B cell (primary cell): Measurements from ENCODE around the gene SNX24. TPM values are rescaled to one million over a fixed set of nuclear protein-coding genes. Genes with fewer than 3 reads are reported as not detected.

Source experiments
- ATAC-seq: fragments of 200-7000 bp; cut with Tn5 transposase; one replicate; pipeline ENCODE4 v1.10.0; 2021; ENCODE audit warnings: low read depth, mild to moderate bottlenecking, moderate number of reproducible peaks, moderate library complexity
- CTCF ChIA-PET: fragments of 350-600 bp; sonication (Branson Sonifier 250); formaldehyde crosslinking; loops from one replicate; lab custom pipeline; 2021; ENCODE audit warnings: antibody characterized with exemption, inconsistent platforms; lab: Charles Lee
- POLR2A ChIA-PET: fragments of 350-600 bp; sonication (Branson Sonifier 250); formaldehyde crosslinking; loops from one replicate; lab custom pipeline; 2021; ENCODE audit warnings: antibody characterized with exemption; lab: Charles Lee
- DNase-seq: peaks from one replicate; pipeline ENCODE4 v3.0.0; 2013
- H2AFZ ChIP-seq: 2 replicates; pipeline ENCODE4 v1.6.1; 2012; ENCODE audit warnings: mild to moderate bottlenecking, low read depth, low read length; ENCODE audit not compliant: insufficient read depth, poor library complexity, severe bottlenecking
- H3K27ac ChIP-seq, 2 donors: 1 replicate in 1 of 2; 2 replicates in 1 of 2; pipeline ENCODE4 v1.5.1; 2012 to 2013; ENCODE audit warnings: low read length in 2 of 2, mild to moderate bottlenecking in 2 of 2, moderate library complexity in 1 of 2
- H3K27me3 ChIP-seq, 4 experiments: fragments of 200-600 bp in 1 of 4; sonication (generic) in 1 of 4; replicated peaks in 1 of 4; 1 replicate in 2 of 4; 2 replicates in 2 of 4; pipeline versions ENCODE4 v1.6.1 to v1.7.0; 2013 to 2016; ENCODE audit warnings: low read length in 3 of 4, mild to moderate bottlenecking in 2 of 4, mixed read lengths in 1 of 4, moderate library complexity in 1 of 4; ENCODE audit not compliant: insufficient read depth in 4 of 4, control insufficient read depth in 3 of 4; ENCODE audit errors: control extremely low read depth in 1 of 4
- H3K36me3 ChIP-seq, 2 experiments: replicated peaks in 1 of 2; 1 replicate in 1 of 2; 2 replicates in 1 of 2; pipeline versions ENCODE4 v1.6.1 to v1.7.1; 2013; ENCODE audit warnings: low read length in 1 of 2; ENCODE audit not compliant: insufficient read depth in 2 of 2, control insufficient read depth in 1 of 2; ENCODE audit errors: control extremely low read depth in 1 of 2, extremely low read depth in 1 of 2
- H3K4me1 ChIP-seq, 2 donors: fragments of 200-600 bp in 1 of 2; sonication (generic) in 1 of 2; 1 replicate in 1 of 2; 2 replicates in 1 of 2; pipeline versions ENCODE4 v1.5.1 to v1.6.1; 2013 to 2017; ENCODE audit warnings: low read length in 2 of 2; ENCODE audit not compliant: control insufficient read depth in 2 of 2, insufficient read depth in 2 of 2
- H3K4me2 ChIP-seq: replicated peaks from 2 replicates; pipeline ENCODE3; 2012; ENCODE audit warnings: mild to moderate bottlenecking, low read depth, low read length; ENCODE audit not compliant: poor library complexity, severe bottlenecking
- H3K4me3 ChIP-seq, 5 experiments: fragments of 200-600 bp in 1 of 5; sonication (generic) in 1 of 5; 1 replicate in 3 of 5; 2 replicates in 2 of 5; pipeline versions ENCODE4 v1.5.1 to v1.7.0; 2011 to 2016; ENCODE audit warnings: low read length in 4 of 5, mild to moderate bottlenecking in 4 of 5, low read depth in 2 of 5, control low read depth in 1 of 5, moderate library complexity in 1 of 5; ENCODE audit not compliant: insufficient read depth in 1 of 5; ENCODE audit errors: control extremely low read depth in 1 of 5, extremely low read depth in 1 of 5
- H3K79me2 ChIP-seq: fragments of 200-600 bp; sonication (generic); one replicate; pipeline ENCODE4 v1.6.0; 2016; ENCODE audit warnings: low read length; ENCODE audit not compliant: control insufficient read depth, insufficient read depth
- H3K9ac ChIP-seq: fragments of 200-600 bp; sonication (generic); 2 replicates; pipeline ENCODE4 v1.6.1; 2017; ENCODE audit warnings: mild to moderate bottlenecking, low read length, moderate library complexity
- H3K9me3 ChIP-seq, 3 donors: one replicate each; pipeline versions ENCODE4 v1.6.1 to v1.7.1; 2013; ENCODE audit warnings: low read length in 2 of 3; ENCODE audit not compliant: control insufficient read depth in 2 of 3, insufficient read depth in 1 of 3; ENCODE audit errors: control extremely low read depth in 1 of 3
- H4K20me1 ChIP-seq: 2 replicates; pipeline ENCODE4 v1.6.0; 2012; ENCODE audit warnings: mild to moderate bottlenecking, low read length; ENCODE audit not compliant: insufficient read depth, control insufficient read depth, poor library complexity, severe bottlenecking
- H3K27ac Mint-ChIP-seq: one replicate; pipeline ENCODE4 v1.8.0; 2021; ENCODE audit warnings: mixed read lengths
- H3K27me3 Mint-ChIP-seq: one replicate; pipeline ENCODE4 v1.8.0; 2021; ENCODE audit warnings: mixed read lengths
- H3K4me1 Mint-ChIP-seq: one replicate; pipeline ENCODE4 v1.8.0; 2021; ENCODE audit warnings: mixed read lengths
- H3K4me3 Mint-ChIP-seq: one replicate; pipeline ENCODE4 v1.8.0; 2021; ENCODE audit warnings: mixed read lengths
- H3K9me3 Mint-ChIP-seq: one replicate; pipeline ENCODE4 v1.8.0; 2022; ENCODE audit warnings: mixed read lengths; ENCODE audit not compliant: insufficient read depth
- EZH2 ChIP-seq: IDR thresholded peaks from 2 replicates; pipeline ENCODE4 v1.6.1; 2012; ENCODE audit warnings: borderline replicate concordance, low read depth, mild to moderate bottlenecking, moderate library complexity, low read length; ENCODE audit not compliant: insufficient read depth, poor library complexity, severe bottlenecking
- WGBS: methylation state at CpG from one replicate; pipeline ENCODE4 v1.1.5; 2013; ENCODE audit warnings: missing lambda C conversion rate; ENCODE audit not compliant: insufficient coverage; 5-methylcytosine and 5-hydroxymethylcytosine counted together
- intact Hi-C: fragments of 100-400 bp; cut with micrococcal nuclease; formaldehyde crosslinking; loops from one replicate; pipeline ENCODE4 v1.10.0; 2022
- polyA plus RNA-seq: library from polyadenylated mRNA; depleted of rRNA; stranded (reverse); fragments of >200 nt; gene quantifications from 2 replicates; pipeline ENCODE4 v1.2.3, GENCODE V29; 2012
- total RNA-seq, 2 donors: library from RNA; stranded (reverse); fragments of 120-200 nt in 1 of 2; gene quantifications; 1 replicate in 1 of 2; 2 replicates in 1 of 2; pipeline versions ENCODE4 v1.2.3 to v1.2.4, GENCODE V29; 2013 to 2022
- TF ChIP-seq, protein P1 (sequence below): fragments of 200-600 bp; IDR thresholded peaks from one replicate; pipeline ENCODE4 v1.8.0; 2022; ENCODE audit warnings: antibody characterized with exemption, mild to moderate bottlenecking

Gene SNX24
- total and polyA plus RNA-seq, 2 donors (not counting 1 experiment from before 2014, with no cell fraction given) = 1.1 to 9.3 TPM

DNA sequence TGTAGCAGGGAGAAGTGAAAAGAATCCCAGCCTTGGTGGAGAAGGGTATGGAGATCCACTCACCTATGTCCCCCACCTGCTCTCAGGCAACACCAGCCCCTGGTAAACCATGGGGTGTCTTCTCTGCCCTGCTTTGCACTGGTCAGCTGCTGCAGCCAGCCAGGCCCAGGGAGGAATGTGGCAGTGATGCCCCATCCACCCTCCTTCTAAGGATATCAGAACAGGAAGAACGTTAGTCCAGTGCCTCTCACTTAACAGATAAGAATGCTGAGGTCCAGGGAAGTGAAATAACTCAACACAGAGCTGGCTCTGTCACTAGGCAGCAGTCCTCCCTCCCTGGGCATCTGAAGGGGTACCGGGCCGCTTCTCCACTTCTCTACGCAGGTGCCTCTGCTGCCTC lies 200.8 kb downstream of the SNX24 start:
- TF ChIP-seq EZH2 = no peak
- TF ChIP-seq, protein P1, sequence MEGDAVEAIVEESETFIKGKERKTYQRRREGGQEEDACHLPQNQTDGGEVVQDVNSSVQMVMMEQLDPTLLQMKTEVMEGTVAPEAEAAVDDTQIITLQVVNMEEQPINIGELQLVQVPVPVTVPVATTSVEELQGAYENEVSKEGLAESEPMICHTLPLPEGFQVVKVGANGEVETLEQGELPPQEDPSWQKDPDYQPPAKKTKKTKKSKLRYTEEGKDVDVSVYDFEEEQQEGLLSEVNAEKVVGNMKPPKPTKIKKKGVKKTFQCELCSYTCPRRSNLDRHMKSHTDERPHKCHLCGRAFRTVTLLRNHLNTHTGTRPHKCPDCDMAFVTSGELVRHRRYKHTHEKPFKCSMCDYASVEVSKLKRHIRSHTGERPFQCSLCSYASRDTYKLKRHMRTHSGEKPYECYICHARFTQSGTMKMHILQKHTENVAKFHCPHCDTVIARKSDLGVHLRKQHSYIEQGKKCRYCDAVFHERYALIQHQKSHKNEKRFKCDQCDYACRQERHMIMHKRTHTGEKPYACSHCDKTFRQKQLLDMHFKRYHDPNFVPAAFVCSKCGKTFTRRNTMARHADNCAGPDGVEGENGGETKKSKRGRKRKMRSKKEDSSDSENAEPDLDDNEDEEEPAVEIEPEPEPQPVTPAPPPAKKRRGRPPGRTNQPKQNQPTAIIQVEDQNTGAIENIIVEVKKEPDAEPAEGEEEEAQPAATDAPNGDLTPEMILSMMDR = no peak
- H4K20me1 ChIP-seq = no peaks in the 10 kb centered on the region

GRCh38 chr5:123047706-123048105 lies 202.3 kb downstream of the SNX24 start:
- intact Hi-C loops = no loop called here
- Histone ChIP-seq H3K36me3 (no peaks in the 10 kb centered on the region), H3K9ac (no peak overlapping the region), H3K9me3 (peaks cover 0 to 8% (median 0%) of the 10 kb centered on the region in 3 donors), H3K79me2 (no peaks in the 10 kb centered on the region), H2AFZ (no peak overlapping the region), H3K4me2 (no peak overlapping the region), H4K20me1 (no peaks in the 10 kb centered on the region), H3K27me3 (peaks cover 0 to 20% (median 5%) of the 10 kb centered on the region in 4 experiments), H3K27ac (no peak overlapping the region), H3K4me3 (no peak overlapping the region), H3K4me1 (no peaks in the 10 kb centered on the region)
- no peak for TF ChIP-seq EZH2
- TF ChIP-seq, protein P1 = no peak
- no peaks in the 10 kb centered on the region for H3K4me1 Mint-ChIP-seq
- ChIA-PET POLR2A (no interaction called here), CTCF (no interaction called here)
- peaks cover 12% of the 10 kb centered on the region for H3K9me3 Mint-ChIP-seq
- H3K27ac Mint-ChIP-seq = no peak overlapping the region
- DNase-seq (no peak), ATAC-seq (no peak)
- no CpG with 5 or more reads among the region's 1 CpG for WGBS
- peaks cover 61% of the 10 kb centered on the region for H3K27me3 Mint-ChIP-seq
- no peak overlapping the region for H3K4me3 Mint-ChIP-seq

More for the DNA sequence above, 200.8 kb downstream of the SNX24 start:
- ATAC-seq (no peak), DNase-seq (no peak)
- H3K9me3 ChIP-seq = peaks cover 0 to 1% (median 0%) of the 10 kb centered on the region in 3 donors
- no peaks in the 10 kb centered on the region for H3K79me2 ChIP-seq
- intact Hi-C loops = no loop called here
- H3K4me3 ChIP-seq = no peak overlapping the region
- no peak overlapping the region for H2AFZ ChIP-seq
- Mint-ChIP-seq H3K4me3 (no peak overlapping the region), H3K27ac (no peak overlapping the region), H3K9me3 (peaks cover 2% of the 10 kb centered on the region), H3K4me1 (no peaks in the 10 kb centered on the region), H3K27me3 (peaks cover 46% of the 10 kb centered on the region)
- H3K9ac ChIP-seq = no peak overlapping the region
- H3K4me2 ChIP-seq = no peak overlapping the region
- ChIA-PET CTCF (no interaction called here), POLR2A (no interaction called here)
- no peaks in the 10 kb centered on the region for H3K36me3 ChIP-seq
- no peaks in the 10 kb centered on the region for H3K4me1 ChIP-seq
- peaks cover 0 to 26% (median 2%) of the 10 kb centered on the region in 4 experiments for H3K27me3 ChIP-seq
- no peak overlapping the region for H3K27ac ChIP-seq
- WGBS = 83% methylated on average over 4 of the region's 4 CpGs
